Esophagus muscularis mucosa (tissue), 4 donors: ENCODE data around the gene C1orf52.

Experiments
- CTCF ChIP-seq, 3 experiments: fragments of 200-600 bp in 2 of 3; fragments of 450-650 bp in 1 of 3; sonication (generic) in 2 of 3; IDR thresholded peaks; one replicate each; pipeline ENCODE4 v1.5.1; 2017 to 2019; ENCODE audit warnings: antibody characterized with exemption in 3 of 3, mild to moderate bottlenecking in 2 of 3, moderate library complexity in 1 of 3
- EP300 ChIP-seq: sonication (generic); formaldehyde crosslinking; IDR thresholded peaks from one replicate; pipeline ENCODE4 v1.6.1; 2017; ENCODE audit warnings: antibody characterized with exemption
- POLR2A ChIP-seq: fragments of 450-650 bp; IDR thresholded peaks from one replicate; pipeline ENCODE4 v1.6.1; 2017; ENCODE audit warnings: antibody characterized with exemption, moderate library complexity, mild to moderate bottlenecking, low read depth

DNA sequence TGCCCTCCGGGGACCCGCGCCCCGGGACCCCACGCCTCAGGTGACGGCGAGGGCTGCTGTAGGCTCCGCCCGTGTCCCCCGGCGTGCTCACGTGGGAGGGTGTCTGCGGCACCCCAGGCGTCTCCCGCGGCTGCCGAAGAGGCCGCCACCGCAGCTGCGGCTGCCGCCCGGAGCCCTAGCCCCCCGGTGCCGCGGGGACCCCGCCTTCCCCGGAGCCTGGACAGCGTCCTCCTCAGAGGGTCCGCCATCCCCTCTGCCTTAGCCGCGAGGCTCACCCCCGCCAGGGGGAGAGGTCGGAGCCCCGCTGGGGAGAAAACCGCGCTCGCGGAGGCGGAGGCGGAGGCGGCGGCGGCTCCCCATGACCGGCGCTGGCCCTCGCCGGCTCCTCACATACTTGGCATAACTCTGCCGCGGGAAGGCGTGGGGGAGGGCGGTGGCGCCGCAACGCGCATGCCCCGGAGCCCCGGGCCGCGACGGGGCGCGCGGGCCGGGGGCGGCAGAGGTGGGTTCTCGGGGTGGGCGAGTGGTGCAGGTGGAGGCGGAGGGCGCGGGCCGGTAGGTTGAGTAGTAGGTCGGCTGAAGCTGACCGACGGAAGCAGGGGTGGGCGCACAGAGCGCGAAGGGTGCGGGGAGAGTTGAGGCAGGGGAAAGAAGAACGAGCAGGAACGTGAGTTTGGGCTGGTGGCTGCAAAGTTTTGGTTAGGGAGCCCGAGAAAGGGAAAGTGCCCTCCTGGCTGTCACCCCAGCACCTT, 57.9 kb downstream of the C1orf52 start:
- peak; percentile 68 for TF ChIP-seq POLR2A
- TF ChIP-seq CTCF (IDR thresholded peaks at IDR 0.05): no peak
- no peak for TF ChIP-seq EP300
